ENCODE data around the gene SST. TPM values are rescaled to one million over a fixed set of nuclear protein-coding genes. Genes with fewer than 3 reads are reported as not detected.

The SST gene
- total RNA-seq, 1 donor = not detected

DNA sequence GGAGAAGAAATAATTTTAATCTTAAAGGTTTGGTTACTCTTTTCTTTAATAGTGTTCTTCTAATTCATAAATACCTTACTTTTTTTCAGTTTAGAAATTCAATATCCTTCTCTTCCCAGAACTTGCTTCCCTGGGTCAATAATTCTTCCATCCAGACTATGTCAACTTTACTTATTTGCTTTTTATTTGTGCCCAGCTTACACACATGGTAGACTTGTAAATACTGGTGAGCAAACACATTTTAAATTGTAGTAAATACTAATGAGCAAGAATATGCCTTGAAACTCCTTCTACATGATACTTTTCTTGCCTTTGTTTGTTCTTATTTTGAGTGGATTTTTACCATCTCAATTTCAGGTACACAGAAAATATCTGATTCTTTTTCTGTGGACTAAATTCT is 33.7 kb downstream of the SST start:
- no peaks in the 10 kb centered on the region for H3K27me3 ChIP-seq (ENCODE audit: insufficient read depth, low read length)
- TF ChIP-seq, protein P1, sequence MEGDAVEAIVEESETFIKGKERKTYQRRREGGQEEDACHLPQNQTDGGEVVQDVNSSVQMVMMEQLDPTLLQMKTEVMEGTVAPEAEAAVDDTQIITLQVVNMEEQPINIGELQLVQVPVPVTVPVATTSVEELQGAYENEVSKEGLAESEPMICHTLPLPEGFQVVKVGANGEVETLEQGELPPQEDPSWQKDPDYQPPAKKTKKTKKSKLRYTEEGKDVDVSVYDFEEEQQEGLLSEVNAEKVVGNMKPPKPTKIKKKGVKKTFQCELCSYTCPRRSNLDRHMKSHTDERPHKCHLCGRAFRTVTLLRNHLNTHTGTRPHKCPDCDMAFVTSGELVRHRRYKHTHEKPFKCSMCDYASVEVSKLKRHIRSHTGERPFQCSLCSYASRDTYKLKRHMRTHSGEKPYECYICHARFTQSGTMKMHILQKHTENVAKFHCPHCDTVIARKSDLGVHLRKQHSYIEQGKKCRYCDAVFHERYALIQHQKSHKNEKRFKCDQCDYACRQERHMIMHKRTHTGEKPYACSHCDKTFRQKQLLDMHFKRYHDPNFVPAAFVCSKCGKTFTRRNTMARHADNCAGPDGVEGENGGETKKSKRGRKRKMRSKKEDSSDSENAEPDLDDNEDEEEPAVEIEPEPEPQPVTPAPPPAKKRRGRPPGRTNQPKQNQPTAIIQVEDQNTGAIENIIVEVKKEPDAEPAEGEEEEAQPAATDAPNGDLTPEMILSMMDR (IDR thresholded peaks at IDR 0.05; ENCODE audit: extremely low read depth, low read depth, low read length) = no peak
- H3K27ac ChIP-seq (ENCODE audit: low read depth, low read length) = no peak overlapping the region
- H3K9me3 ChIP-seq (ENCODE audit: low read depth, low read length) = no peaks in the 10 kb centered on the region
- H3K79me2 ChIP-seq (ENCODE audit: insufficient read depth, low read length) = no peaks in the 10 kb centered on the region
- no peaks in the 10 kb centered on the region for H3K36me3 ChIP-seq (ENCODE audit: insufficient read depth, low read length)
- no peak overlapping the region for H2AFZ ChIP-seq (ENCODE audit: low read length)
- no peak overlapping the region for H3K4me2 ChIP-seq (ENCODE audit: insufficient read depth, low read length)
- H3K4me3 ChIP-seq (ENCODE audit: insufficient read depth, low read length) = no peak overlapping the region
- H3K4me1 ChIP-seq (ENCODE audit: insufficient read depth, low read length) = no peaks in the 10 kb centered on the region
- DNase-seq (ENCODE audit: insufficient read length, low spot score, missing footprints) = no peak
- no peaks in the 10 kb centered on the region for H4K20me1 ChIP-seq (ENCODE audit: insufficient read depth, low read length)

DNA sequence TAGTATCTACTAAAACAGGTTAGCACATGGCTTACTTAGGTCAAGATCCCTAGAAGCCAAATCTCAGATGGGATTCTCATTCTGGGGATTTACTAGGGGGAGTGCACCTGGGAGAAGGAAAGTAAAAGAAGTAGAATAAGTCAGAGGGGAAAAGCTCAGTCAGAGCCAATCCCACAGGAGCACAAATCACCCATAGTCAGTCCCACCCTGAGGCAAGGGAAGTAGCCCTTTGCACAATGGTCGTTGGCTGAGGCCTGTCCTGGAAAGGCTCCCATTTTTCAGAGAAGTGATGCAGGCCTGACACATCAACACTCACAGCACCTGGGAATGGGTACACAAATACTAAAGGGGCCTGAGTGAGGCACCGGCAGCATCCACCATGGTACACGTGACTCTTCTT is 39.8 kb downstream of the SST start:
- no peak for DNase-seq (ENCODE audit: insufficient read length, low spot score, missing footprints)

DNA sequence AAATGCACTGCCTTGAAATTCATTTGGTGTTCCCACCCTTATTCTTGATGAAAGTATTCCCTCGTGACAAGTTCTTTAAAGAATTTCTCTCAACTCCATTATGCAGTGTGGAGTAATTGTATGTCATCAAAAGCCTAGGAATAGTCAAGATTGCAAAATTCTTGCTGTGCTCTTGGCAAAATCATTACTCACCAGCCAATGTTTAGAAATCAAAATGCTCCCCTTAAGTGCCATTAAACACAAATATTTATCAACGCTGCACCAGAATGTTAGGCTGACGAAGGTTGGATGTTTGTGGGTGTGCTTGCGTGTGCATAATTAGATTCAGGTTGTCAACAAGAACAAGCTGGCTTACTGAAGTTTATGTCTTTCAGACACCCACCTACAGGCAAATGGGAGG is 40.5 kb downstream of the SST start:
- Histone ChIP-seq H2AFZ (ENCODE audit: low read length) (no peak overlapping the region), H4K20me1 (ENCODE audit: insufficient read depth, low read length) (no peaks in the 10 kb centered on the region), H3K4me2 (ENCODE audit: insufficient read depth, low read length) (no peak overlapping the region), H3K79me2 (ENCODE audit: insufficient read depth, low read length) (no peaks in the 10 kb centered on the region), H3K9me3 (ENCODE audit: low read depth, low read length) (no peaks in the 10 kb centered on the region), H3K27ac (ENCODE audit: low read depth, low read length) (no peak overlapping the region), H3K27me3 (ENCODE audit: insufficient read depth, low read length) (no peaks in the 10 kb centered on the region), H3K4me3 (ENCODE audit: insufficient read depth, low read length) (no peak overlapping the region), H3K36me3 (ENCODE audit: insufficient read depth, low read length) (no peaks in the 10 kb centered on the region), H3K4me1 (ENCODE audit: insufficient read depth, low read length) (no peaks in the 10 kb centered on the region)
- TF ChIP-seq, protein P1 (IDR thresholded peaks at IDR 0.05; ENCODE audit: extremely low read depth, low read depth, low read length) = no peak
- no peak for DNase-seq (ENCODE audit: insufficient read length, low spot score, missing footprints)

More for the DNA sequence above, 39.8 kb downstream of the SST start:
- no peak overlapping the region for H2AFZ ChIP-seq (ENCODE audit: low read length)
- TF ChIP-seq, protein P1 (IDR thresholded peaks at IDR 0.05; ENCODE audit: extremely low read depth, low read depth, low read length) = no peak
- H3K36me3 ChIP-seq (ENCODE audit: insufficient read depth, low read length) = no peaks in the 10 kb centered on the region
- no peaks in the 10 kb centered on the region for H3K4me1 ChIP-seq (ENCODE audit: insufficient read depth, low read length)
- H3K27me3 ChIP-seq (ENCODE audit: insufficient read depth, low read length) = no peaks in the 10 kb centered on the region
- no peaks in the 10 kb centered on the region for H3K9me3 ChIP-seq (ENCODE audit: low read depth, low read length)
- no peaks in the 10 kb centered on the region for H3K79me2 ChIP-seq (ENCODE audit: insufficient read depth, low read length)
- no peak overlapping the region for H3K27ac ChIP-seq (ENCODE audit: low read depth, low read length)
- H3K4me2 ChIP-seq (ENCODE audit: insufficient read depth, low read length) = no peak overlapping the region
- H3K4me3 ChIP-seq (ENCODE audit: insufficient read depth, low read length) = no peak overlapping the region
- no peaks in the 10 kb centered on the region for H4K20me1 ChIP-seq (ENCODE audit: insufficient read depth, low read length)

DNA sequence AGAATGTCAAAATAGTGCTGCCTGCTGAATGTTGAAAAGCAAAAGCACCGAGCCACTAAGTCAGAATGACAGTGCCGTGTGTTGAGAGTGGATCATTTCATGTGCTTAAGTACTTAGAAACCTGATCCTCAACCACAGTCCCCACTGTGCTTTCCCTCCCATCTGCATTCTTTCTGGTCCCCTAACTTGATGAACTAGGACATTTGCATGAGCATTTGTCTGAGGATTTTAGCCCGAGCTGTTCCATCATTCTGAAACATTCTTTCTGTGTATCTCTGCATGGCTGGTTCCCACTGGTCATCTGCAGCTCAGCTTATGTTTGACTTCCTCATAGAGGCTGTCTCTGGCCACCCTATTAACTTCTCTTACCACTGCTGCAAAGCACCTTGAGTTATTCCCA is 42.0 kb downstream of the SST start:
- Histone ChIP-seq H3K27me3 (ENCODE audit: insufficient read depth, low read length) (no peaks in the 10 kb centered on the region), H4K20me1 (ENCODE audit: insufficient read depth, low read length) (no peaks in the 10 kb centered on the region), H2AFZ (ENCODE audit: low read length) (no peak overlapping the region), H3K36me3 (ENCODE audit: insufficient read depth, low read length) (no peaks in the 10 kb centered on the region), H3K4me1 (ENCODE audit: insufficient read depth, low read length) (no peaks in the 10 kb centered on the region), H3K27ac (ENCODE audit: low read depth, low read length) (no peak overlapping the region), H3K9me3 (ENCODE audit: low read depth, low read length) (no peaks in the 10 kb centered on the region), H3K79me2 (ENCODE audit: insufficient read depth, low read length) (no peaks in the 10 kb centered on the region), H3K4me3 (ENCODE audit: insufficient read depth, low read length) (no peak overlapping the region), H3K4me2 (ENCODE audit: insufficient read depth, low read length) (no peak overlapping the region)
- TF ChIP-seq, protein P1 (IDR thresholded peaks at IDR 0.05; ENCODE audit: extremely low read depth, low read depth, low read length) = no peak
- DNase-seq (ENCODE audit: insufficient read length, low spot score, missing footprints) = no peak

All from osteoblast (primary cell).